GM23248 (cell line): ENCODE results near the gene RIGI.

Experiments used
- EZH2 ChIP-seq: fragments of 200-600 bp; sonication (generic); IDR thresholded peaks from 2 replicates; pipeline ENCODE4 v1.6.1; 2018; ENCODE audit warnings: antibody characterized with exemption, mild to moderate bottlenecking; ENCODE audit not compliant: insufficient read depth, poor library complexity, severe bottlenecking
- EZH2phosphoT487 ChIP-seq: fragments of 200-600 bp; sonication (generic); IDR thresholded peaks from 2 replicates; pipeline ENCODE4 v1.6.1; 2018; ENCODE audit warnings: antibody characterized with exemption, moderate library complexity, mild to moderate bottlenecking, low read depth; ENCODE audit not compliant: insufficient read depth

GRCh38 chr9:32503008-32503407 is 23.0 kb downstream of the RIGI start:
- TF ChIP-seq EZH2 (no peak), EZH2phosphoT487 (no peak)
